H1 (cell line): ENCODE data around the gene CDC42EP2. TPM values are rescaled to one million over a fixed set of nuclear protein-coding genes. Genes with fewer than 3 reads are reported as not detected.

Source experiments
- CTCF ChIA-PET: fragments of 300-600 bp; sonication (Branson Sonifier 250); formaldehyde crosslinking; loops from one replicate; lab custom pipeline; 2021; ENCODE audit not compliant: partially characterized antibody; lab: Charles Lee
- POLR2A ChIA-PET: fragments of 300-600 bp; sonication (Branson Sonifier 250); formaldehyde crosslinking; loops from one replicate; lab custom pipeline; 2021; ENCODE audit warnings: inconsistent platforms; ENCODE audit not compliant: partially characterized antibody; lab: Charles Lee
- DNase-seq, 2 experiments: peaks; one replicate each; pipeline versions ENCODE4 v3.0.0 to v3.0.0-alpha.2; 2010 to 2022; ENCODE audit warnings: low spot score in 2 of 2, low read depth in 1 of 2, mixed read lengths in 1 of 2
- FAIRE-seq: peaks from 2 replicates; lab custom pipeline; 2011; peaks lifted over from hg19 to GRCh38; lab: Jason Lieb, UNC
- H2AFZ ChIP-seq: 2 replicates; pipeline ENCODE4 v1.8.1; 2012; ENCODE audit warnings: low read length, inconsistent platforms
- H2AK5ac ChIP-seq: 2 replicates; pipeline ENCODE4 v1.6.1; 2013; ENCODE audit warnings: low read depth, low read length
- H2BK120ac ChIP-seq: replicated peaks from 2 replicates; pipeline ENCODE3; 2013; ENCODE audit warnings: low read depth, low read length, inconsistent platforms
- H2BK12ac ChIP-seq: 2 replicates; pipeline ENCODE4 v1.6.1; 2013; ENCODE audit warnings: low read depth, low read length
- H2BK15ac ChIP-seq: 2 replicates; pipeline ENCODE4 v1.6.1; 2013; ENCODE audit warnings: low read length
- H2BK20ac ChIP-seq: 2 replicates; pipeline ENCODE4 v1.6.1; 2013; ENCODE audit warnings: low read length
- H2BK5ac ChIP-seq: 2 replicates; pipeline ENCODE4 v1.6.1; 2013; ENCODE audit warnings: low read depth, low read length
- H3K14ac ChIP-seq: 2 replicates; pipeline ENCODE4 v1.6.1; 2013; ENCODE audit warnings: inconsistent platforms; ENCODE audit not compliant: insufficient read length
- H3K18ac ChIP-seq: 2 replicates; pipeline ENCODE4 v1.6.1; 2013; ENCODE audit warnings: low read length; ENCODE audit errors: extremely low read depth
- H3K23ac ChIP-seq: 2 replicates; pipeline ENCODE4 v1.6.1; 2013; ENCODE audit warnings: inconsistent platforms; ENCODE audit not compliant: insufficient read length
- H3K23me2 ChIP-seq: 2 replicates; pipeline ENCODE4 v1.6.1; 2013; ENCODE audit warnings: low read depth, low read length
- H3K27ac ChIP-seq: 2 replicates; pipeline ENCODE4 v1.6.1; 2011; ENCODE audit warnings: low read depth, low read length, inconsistent platforms
- H3K27me3 ChIP-seq, 4 experiments: replicated peaks in 1 of 4; 1 replicate in 1 of 4; 2 replicates in 3 of 4; pipeline versions ENCODE4 v1.6.1 to v1.8.1; 2011 to 2013; ENCODE audit warnings: low read length in 3 of 4, mild to moderate bottlenecking in 3 of 4, inconsistent platforms in 2 of 4, mixed read lengths in 2 of 4, moderate library complexity in 1 of 4; ENCODE audit not compliant: control insufficient read depth in 3 of 4, insufficient read depth in 3 of 4; ENCODE audit errors: extremely low read depth in 1 of 4
- H3K36me3 ChIP-seq, 4 experiments: 2 replicates each; pipeline versions ENCODE4 v1.6.1 to v1.8.1; 2011 to 2013; ENCODE audit warnings: mild to moderate bottlenecking in 4 of 4, low read length in 3 of 4, moderate library complexity in 2 of 4, control low read depth in 1 of 4, inconsistent platforms in 1 of 4; ENCODE audit not compliant: insufficient read depth in 4 of 4, control insufficient read depth in 2 of 4
- H3K4ac ChIP-seq: replicated peaks from 2 replicates; pipeline ENCODE3; 2013; ENCODE audit warnings: low read length, low read depth, mixed read lengths, inconsistent platforms; ENCODE audit not compliant: insufficient read length
- H3K4me1 ChIP-seq, 4 experiments: replicated peaks in 1 of 4; 1 replicate in 1 of 4; 2 replicates in 3 of 4; pipeline versions ENCODE4 v1.6.1 to v1.8.1; 2011 to 2013; ENCODE audit warnings: low read length in 3 of 4, inconsistent platforms in 2 of 4, mixed read lengths in 1 of 4; ENCODE audit not compliant: insufficient read depth in 4 of 4, control insufficient read depth in 3 of 4
- H3K4me2 ChIP-seq, 2 experiments: 2 replicates each; pipeline versions ENCODE4 v1.6.1 to v1.8.1; 2011 to 2013; ENCODE audit warnings: low read depth in 2 of 2, low read length in 2 of 2, control low read depth in 1 of 2, inconsistent platforms in 1 of 2, mild to moderate bottlenecking in 1 of 2; ENCODE audit not compliant: insufficient read depth in 1 of 2
- H3K4me3 ChIP-seq, 4 experiments: fragments of 200-600, 300-600 bp in 1 of 4; sonication (generic), shearing (Covaris generic), sonication (Bioruptor Twin) in 1 of 4; 2 replicates each; pipeline versions ENCODE4 v1.5.1 to v1.8.1; 2011 to 2016; ENCODE audit warnings: low read length in 4 of 4, low read depth in 3 of 4, control low read depth in 2 of 4, inconsistent platforms in 2 of 4, mild to moderate bottlenecking in 2 of 4, mixed read lengths in 1 of 4, moderate library complexity in 1 of 4; ENCODE audit not compliant: insufficient read depth in 2 of 4; ENCODE audit errors: extremely low read depth in 1 of 4
- H3K56ac ChIP-seq: replicated peaks from 2 replicates; pipeline ENCODE3; 2013; ENCODE audit warnings: low read depth, mild to moderate bottlenecking, mixed read lengths, low read length, inconsistent platforms; ENCODE audit not compliant: insufficient read length
- H3K79me1 ChIP-seq: 2 replicates; pipeline ENCODE4 v1.6.1; 2013; ENCODE audit warnings: low read depth, low read length, control low read depth
- H3K79me2 ChIP-seq, 2 experiments: 2 replicates each; pipeline versions ENCODE4 v1.6.1 to v1.8.1; 2012 to 2013; ENCODE audit warnings: low read length in 2 of 2, mild to moderate bottlenecking in 2 of 2, inconsistent platforms in 1 of 2; ENCODE audit not compliant: insufficient read depth in 2 of 2, control insufficient read depth in 1 of 2
- H3K9ac ChIP-seq, 4 experiments: replicated peaks in 1 of 4; 1 replicate in 1 of 4; 2 replicates in 3 of 4; pipeline versions ENCODE4 v1.6.1 to v1.8.1; 2011 to 2013; ENCODE audit warnings: low read depth in 3 of 4, low read length in 3 of 4, control low read depth in 2 of 4, mild to moderate bottlenecking in 2 of 4, moderate library complexity in 2 of 4, inconsistent platforms in 1 of 4; ENCODE audit errors: extremely low read depth in 1 of 4
- H3K9me3 ChIP-seq, 2 experiments: 2 replicates each; pipeline versions ENCODE4 v1.6.1 to v1.8.1; 2012 to 2013; ENCODE audit warnings: mild to moderate bottlenecking in 2 of 2, moderate library complexity in 2 of 2, control low read depth in 1 of 2, inconsistent platforms in 1 of 2, low read depth in 1 of 2, low read length in 1 of 2, mixed read lengths in 1 of 2; ENCODE audit not compliant: insufficient read depth in 2 of 2
- H4K20me1 ChIP-seq, 2 experiments: replicated peaks in 1 of 2; 2 replicates each; pipeline versions ENCODE3 to v1.8.1; 2011 to 2013; ENCODE audit warnings: inconsistent platforms in 2 of 2, low read length in 2 of 2, mild to moderate bottlenecking in 1 of 2; ENCODE audit not compliant: insufficient read depth in 2 of 2, control insufficient read depth in 1 of 2
- H4K5ac ChIP-seq: 2 replicates; pipeline ENCODE4 v1.6.1; 2013; ENCODE audit warnings: low read length, low read depth, mixed read lengths, inconsistent platforms; ENCODE audit not compliant: insufficient read length
- H4K8ac ChIP-seq: 2 replicates; pipeline ENCODE4 v1.8.0; 2013; ENCODE audit warnings: mild to moderate bottlenecking, moderate library complexity, low read length, inconsistent platforms; ENCODE audit not compliant: insufficient read depth; ENCODE audit errors: extremely low read depth
- H4K91ac ChIP-seq: replicated peaks from 2 replicates; pipeline ENCODE3; 2013; ENCODE audit warnings: low read length, mixed read lengths, inconsistent platforms; ENCODE audit not compliant: insufficient read length
- CEBPB ChIP-seq: IDR thresholded peaks from 2 replicates; pipeline ENCODE4 v1.6.1; 2012; ENCODE audit warnings: low read depth, low read length
- JUN ChIP-seq: IDR thresholded peaks from 2 replicates; pipeline ENCODE4 v1.6.1; 2011; ENCODE audit warnings: low read depth, mild to moderate bottlenecking, improper control_type of control experiment, low read length
- MAFK ChIP-seq: IDR thresholded peaks from 2 replicates; pipeline ENCODE4 v1.6.1; 2012; ENCODE audit warnings: low read depth, mild to moderate bottlenecking, improper control_type of control experiment, low read length
- SP4 ChIP-seq: IDR thresholded peaks from 2 replicates; pipeline ENCODE4 v1.6.1; 2012; ENCODE audit warnings: low read length, inconsistent platforms
- SRF ChIP-seq: IDR thresholded peaks from 2 replicates; pipeline ENCODE4 v1.6.1; 2011; ENCODE audit warnings: mild to moderate bottlenecking, low read depth, low read length, moderate library complexity
- TBP ChIP-seq: IDR thresholded peaks from 2 replicates; pipeline ENCODE4 v1.6.1; 2011; ENCODE audit warnings: low read depth, low read length, improper control_type of control experiment
- WGBS, 2 experiments: shearing (Covaris generic) in 1 of 2; methylation state at CpG; one replicate each; pipeline versions ENCODE4 v1.1.6 to v1.1.7; 2013 to 2015; ENCODE audit warnings: low lambda C conversion rate in 2 of 2, mixed read lengths in 2 of 2, inconsistent platforms in 1 of 2, low coverage in 1 of 2, missing lambda C conversion rate in 1 of 2; ENCODE audit not compliant: insufficient replicate concordance in 2 of 2, insufficient coverage in 1 of 2, insufficient read length in 1 of 2; ENCODE audit errors: extremely low coverage in 1 of 2, missing lambda C conversion rate in 1 of 2; 5-methylcytosine and 5-hydroxymethylcytosine counted together
- polyA plus RNA-seq, 7 experiments: library from polyadenylated mRNA; depleted of rRNA in 3 of 7; stranded (reverse) in 5 of 7; unstranded in 2 of 7; fragments of >200 nt in 5 of 7; fragments of 200-250 nt in 2 of 7; gene quantifications; 1 replicate in 5 of 7; 2 replicates in 1 of 7; 4 replicates in 1 of 7; pipeline versions ENCODE4 v1.2.1 to v1.2.3, GENCODE V29; 2011 to 2013; ENCODE audit warnings: missing spikeins in 2 of 7, mixed read lengths in 2 of 7
- total RNA-seq: library from RNA; stranded (reverse); fragmentation: NEBNext Ultra II Directional; extraction: Animal tissue kit (Norgen Biotek cat#: 25700); gene quantifications from 2 replicates; pipeline ENCODE4 v1.2.1, GENCODE V29; 2021

The CDC42EP2 gene
- total and polyA plus RNA-seq, 2 of the 8 experiments (the other 6 are each of a cell fraction or from before 2014, with no cell fraction given) = 11.8 to 13.3 TPM

DNA sequence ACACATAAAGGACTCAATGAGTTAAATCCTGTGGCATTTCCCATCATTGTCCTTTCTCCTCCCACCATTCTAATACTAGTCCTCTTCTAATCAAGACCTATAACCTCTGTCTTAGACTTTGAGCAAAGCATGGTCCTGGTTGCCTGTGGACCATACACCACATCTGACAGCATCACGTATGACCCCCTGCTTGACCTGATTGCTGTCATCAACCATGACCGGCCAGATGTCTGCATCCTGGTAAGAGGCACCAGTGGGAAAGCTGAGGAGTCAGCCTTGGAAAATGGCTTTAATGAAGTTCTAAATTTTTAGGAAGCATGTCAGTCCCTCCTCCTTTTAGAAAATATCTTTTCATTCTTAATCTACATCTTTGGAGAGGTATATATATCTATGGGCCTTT is 27.1 kb upstream of the CDC42EP2 start:
- Histone ChIP-seq H3K79me1 (no peaks in the 10 kb centered on the region; the same call in 1 of the 2 replicates), H3K23me2 (no peaks in the 10 kb centered on the region), H3K18ac (no peak overlapping the region), H3K27me3 (no peaks in the 10 kb centered on the region), H4K20me1 (peaks cover 0 to 2% of the 10 kb centered on the region in 2 experiments), H3K9ac (no peak overlapping the region), H3K36me3 (peaks cover 31 to 83% (median 59%) of the 10 kb centered on the region in 4 experiments), H3K4ac (no peak overlapping the region), H3K27ac (no peak overlapping the region), H2AK5ac (no peak overlapping the region), H3K4me2 (no peak overlapping the region), H4K5ac (no peak overlapping the region), H2AFZ (no peak overlapping the region), H3K79me2 (no peaks in the 10 kb centered on the region), H4K91ac (no peak overlapping the region), H3K4me3 (no peak overlapping the region), H2BK12ac (no peak overlapping the region), H3K14ac (no peak overlapping the region), H3K4me1 (no peaks in the 10 kb centered on the region), H2BK20ac (no peak overlapping the region), H3K56ac (no peak overlapping the region), H2BK5ac (no peak overlapping the region), H2BK15ac (no peak overlapping the region), H3K23ac (no peak overlapping the region), H3K9me3 (no peaks in the 10 kb centered on the region), H4K8ac (no peak overlapping the region), H2BK120ac (no peak overlapping the region)
- FAIRE-seq (no peak), DNase-seq (no peak)
- TF ChIP-seq TBP (no peak), JUN (no peak), MAFK (no peak), SP4 (no peak), SRF (no peak), CEBPB (no peak)
- ChIA-PET POLR2A (interaction anchor here (1.2 to 2.1 kb wide), 3 partner anchors 12 to 39 kb away, joined by 3 to 10 read pairs (median 7); no protein-coding TSS in a partner anchor), CTCF (interaction anchor here (1.0 to 45.6 kb wide), 3 partner anchors 13 to 33 kb away, joined by 3 to 1179 read pairs (median 21); partner anchors contain the start of genes CDC42EP2 and DPF2)
- 97% methylated on average over 2 of the region's 2 CpGs; no CpG with 5 or more reads in 1 of the 2 experiments for WGBS, 2 experiments
